Hepatocyte (in vitro differentiated cells): ENCODE measurements around the gene DENND4A.

Experiments used
- CTCF ChIP-seq: fragments of 200-600 bp; sonication (generic); IDR thresholded peaks from 2 replicates; pipeline ENCODE4 v1.5.1; 2016; ENCODE audit warnings: antibody characterized with exemption, mild to moderate bottlenecking; ENCODE audit not compliant: poor library complexity
- EZH2 ChIP-seq: fragments of 200-600 bp; sonication (generic); IDR thresholded peaks from 2 replicates; pipeline ENCODE4 v1.6.1; 2016; ENCODE audit warnings: antibody characterized with exemption, mild to moderate bottlenecking, borderline replicate concordance
- EZH2phosphoT487 ChIP-seq: fragments of 200-600 bp; sonication (generic); IDR thresholded peaks from one replicate; pipeline ENCODE4 v1.6.1; 2018; ENCODE audit warnings: antibody characterized with exemption, mild to moderate bottlenecking, low read depth, moderate library complexity; ENCODE audit not compliant: unreplicated experiment, severe bottlenecking

GRCh38 chr15:65611888-65612615, 180.0 kb downstream of the DENND4A start:
- TF ChIP-seq CTCF (no peak), EZH2 (no peak), EZH2phosphoT487 (no peak)
